Neutrophil (primary cell): ENCODE results near the gene TAS2R1.

Experiments
- H3K27ac ChIP-seq: fragments of 200-600 bp; sonication (generic); 2 replicates; pipeline ENCODE4 v1.5.1; 2016; ENCODE audit warnings: mild to moderate bottlenecking, moderate library complexity
- H3K27me3 ChIP-seq: fragments of 200-600 bp; sonication (generic); 2 replicates; pipeline ENCODE4 v1.6.0; 2016; ENCODE audit warnings: mild to moderate bottlenecking
- H3K36me3 ChIP-seq: fragments of 200-600 bp; sonication (generic); 2 replicates; pipeline ENCODE4 v1.5.1; 2017
- H3K4me1 ChIP-seq, 2 experiments: fragments of 200-600 bp in 1 of 2; sonication (generic) in 1 of 2; 1 replicate in 1 of 2; 2 replicates in 1 of 2; pipeline versions ENCODE4 v1.5.1 to v1.6.1; 2013 to 2016; ENCODE audit warnings: low read depth in 1 of 2, low read length in 1 of 2, mild to moderate bottlenecking in 1 of 2, moderate library complexity in 1 of 2; ENCODE audit not compliant: control insufficient read depth in 1 of 2, insufficient read depth in 1 of 2
- H3K4me3 ChIP-seq, 2 experiments: fragments of 200-600 bp in 1 of 2; sonication (generic) in 1 of 2; 1 replicate in 1 of 2; 2 replicates in 1 of 2; pipeline ENCODE4 v1.5.1; 2013 to 2016; ENCODE audit warnings: low read depth in 1 of 2, low read length in 1 of 2, mild to moderate bottlenecking in 1 of 2, moderate library complexity in 1 of 2
- H3K9me3 ChIP-seq: fragments of 200-600 bp; sonication (generic); 2 replicates; pipeline ENCODE4 v1.5.1; 2016
- CTCF ChIP-seq: fragments of 200-600 bp; sonication (generic); IDR thresholded peaks from 2 replicates; pipeline ENCODE4 v1.5.1; 2016; ENCODE audit warnings: antibody characterized with exemption

Gene TAS2R1

DNA sequence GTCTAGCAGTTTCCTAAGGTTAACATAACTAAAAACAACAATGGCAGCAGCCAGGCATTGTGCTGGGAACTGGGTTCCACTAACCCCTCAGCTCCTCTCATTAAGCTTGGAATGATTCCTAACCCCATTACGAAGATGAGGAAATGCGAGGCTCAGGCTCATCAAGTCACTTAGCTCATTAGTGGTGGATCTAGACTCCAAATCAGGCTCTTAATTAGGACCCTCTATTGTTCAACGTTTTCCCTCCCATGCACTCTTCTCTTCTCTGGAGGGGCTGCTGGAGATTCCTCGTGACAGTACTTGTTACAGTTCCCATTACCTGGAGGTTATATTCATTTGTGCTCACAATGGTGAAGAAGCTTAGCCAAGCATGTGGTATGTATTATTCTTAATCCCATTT lies 6.5 kb downstream of the TAS2R1 start:
- TF ChIP-seq CTCF: no peak
- Histone ChIP-seq H3K36me3 (no peaks in the 10 kb centered on the region), H3K4me3 (no peak overlapping the region), H3K9me3 (no peaks in the 10 kb centered on the region), H3K27ac (no peak overlapping the region), H3K27me3 (no peaks in the 10 kb centered on the region), H3K4me1 (no peaks in the 10 kb centered on the region)

DNA sequence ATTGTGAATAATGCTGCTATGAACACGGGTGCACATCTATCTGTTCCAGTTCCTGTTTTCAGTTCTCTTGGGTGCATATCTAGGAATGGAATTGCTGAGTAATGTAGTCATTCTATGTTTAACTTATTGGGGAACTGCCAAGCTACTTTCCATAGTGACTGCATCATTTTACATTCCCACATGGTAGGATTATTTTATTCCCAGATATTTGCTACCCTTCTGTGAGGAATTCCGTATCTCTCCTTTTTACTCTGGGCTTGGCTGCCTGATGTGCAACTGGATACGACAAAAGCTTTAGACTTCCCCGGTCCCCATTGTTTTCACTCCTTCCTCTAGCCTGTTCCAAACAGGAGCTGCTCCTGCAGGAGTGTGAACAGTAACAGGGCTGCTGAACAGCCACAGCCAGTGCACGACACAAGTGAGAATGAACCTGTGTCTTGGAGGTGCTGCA lies 7.2 kb downstream of the TAS2R1 start:
- no peak for TF ChIP-seq CTCF
- Histone ChIP-seq H3K36me3 (no peaks in the 10 kb centered on the region), H3K4me1 (no peaks in the 10 kb centered on the region), H3K4me3 (no peak overlapping the region), H3K27me3 (no peaks in the 10 kb centered on the region), H3K27ac (no peak overlapping the region), H3K9me3 (no peaks in the 10 kb centered on the region)

GRCh38 chr5:9621379-9621903 lies 8.7 kb downstream of the TAS2R1 start:
- Histone ChIP-seq H3K4me3 (no peak overlapping the region), H3K27me3 (no peaks in the 10 kb centered on the region), H3K4me1 (no peaks in the 10 kb centered on the region), H3K9me3 (no peaks in the 10 kb centered on the region), H3K27ac (no peak overlapping the region), H3K36me3 (no peaks in the 10 kb centered on the region)
- TF ChIP-seq CTCF: no peak

DNA sequence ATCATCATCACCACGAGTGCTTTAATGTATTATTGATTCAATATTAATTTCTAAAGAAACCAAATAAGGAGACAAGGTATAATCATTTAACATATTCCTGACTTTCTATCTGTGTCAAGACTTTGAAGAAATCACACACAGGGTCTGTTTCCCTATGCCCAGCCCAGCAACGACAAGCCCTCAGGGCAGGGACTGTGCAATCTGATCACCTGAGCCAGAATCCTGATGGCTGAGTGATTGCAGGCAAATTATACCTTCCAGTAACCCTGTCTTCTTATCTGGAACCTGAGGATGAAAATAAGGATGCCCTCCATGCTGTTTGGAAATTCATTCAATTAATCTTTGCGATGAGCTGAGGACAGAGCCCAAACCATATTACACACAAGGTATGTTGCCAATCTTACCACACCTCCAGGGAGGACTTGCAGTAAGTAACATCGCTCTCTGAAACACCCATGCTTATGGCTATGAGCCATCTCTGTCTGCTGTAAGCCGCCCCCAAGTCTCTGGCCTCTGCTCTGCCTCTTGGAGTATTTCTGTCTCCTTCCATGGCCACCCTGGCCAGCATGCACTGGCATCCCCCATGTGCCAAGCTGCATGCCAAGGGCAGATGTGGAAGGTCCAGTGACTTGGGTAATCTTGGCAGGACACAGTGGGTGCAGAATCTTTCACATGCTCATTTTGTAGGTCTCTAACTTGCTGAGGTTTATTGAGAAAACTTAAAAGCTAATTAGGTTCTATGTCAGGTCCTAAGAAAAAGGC lies 10.6 kb downstream of the TAS2R1 start:
- no peaks in the 10 kb centered on the region for H3K27me3 ChIP-seq
- H3K9me3 ChIP-seq: no peaks in the 10 kb centered on the region
- no peak for TF ChIP-seq CTCF
- H3K4me3 ChIP-seq: no peak overlapping the region
- H3K27ac ChIP-seq: no peak overlapping the region
- no peaks in the 10 kb centered on the region for H3K4me1 ChIP-seq
- no peaks in the 10 kb centered on the region for H3K36me3 ChIP-seq

- H3K36me3 ChIP-seq: no peaks in the 10 kb centered on the region
- H3K4me3 ChIP-seq: no peak overlapping the region
- no peak for TF ChIP-seq CTCF
- H3K9me3 ChIP-seq: no peaks in the 10 kb centered on the region
- H3K27me3 ChIP-seq: no peaks in the 10 kb centered on the region
- H3K4me1 ChIP-seq: no peaks in the 10 kb centered on the region
- H3K27ac ChIP-seq: no peak overlapping the region
Measured at GRCh38 chr5:9617739-9618504, 12.2 kb downstream of the TAS2R1 start.
